Loucy (cell line): ENCODE data around the gene NMU.

Experiments used
- H2AFZ ChIP-seq: fragments of 200-600 bp; sonication (generic); 2 replicates; pipeline ENCODE4 v1.6.0; 2016; ENCODE audit warnings: antibody characterized with exemption, mild to moderate bottlenecking, low read length, moderate library complexity
- H3F3A ChIP-seq: fragments of 200-600 bp; 2 replicates; pipeline ENCODE4 v1.6.0; 2016; ENCODE audit warnings: antibody characterized with exemption, low read depth, mild to moderate bottlenecking
- H3K27me3 ChIP-seq: fragments of 200-600 bp; sonication (generic); 2 replicates; pipeline ENCODE4 v1.6.1; 2014; ENCODE audit warnings: low read length, mild to moderate bottlenecking; ENCODE audit not compliant: insufficient read depth, poor library complexity, severe bottlenecking
- H3K36me3 ChIP-seq: fragments of 200-600 bp; sonication (generic); 2 replicates; pipeline ENCODE4 v1.6.1; 2016; ENCODE audit warnings: low read length; ENCODE audit not compliant: insufficient read depth
- H3K4me1 ChIP-seq: fragments of 200-600 bp; sonication (generic); 2 replicates; pipeline ENCODE4 v1.5.1; 2014; ENCODE audit warnings: low read length, mild to moderate bottlenecking; ENCODE audit not compliant: insufficient read depth, poor library complexity, severe bottlenecking
- H3K4me2 ChIP-seq: fragments of 200-600 bp; sonication (generic); 2 replicates; pipeline ENCODE4 v1.6.0; 2014; ENCODE audit warnings: antibody characterized with exemption, low read length, low read depth, mild to moderate bottlenecking; ENCODE audit not compliant: poor library complexity, severe bottlenecking
- H3K4me3 ChIP-seq: fragments of 200-600 bp; sonication (generic); 2 replicates; pipeline ENCODE4 v1.5.1; 2014; ENCODE audit warnings: low read length, mild to moderate bottlenecking, mixed read lengths; ENCODE audit not compliant: poor library complexity, severe bottlenecking
- H3K79me2 ChIP-seq: fragments of 200-600 bp; sonication (generic); 2 replicates; pipeline ENCODE4 v1.6.1; 2014; ENCODE audit warnings: low read length; ENCODE audit not compliant: insufficient read depth
- H3K9ac ChIP-seq: fragments of 200-600 bp; sonication (generic); 2 replicates; pipeline ENCODE4 v1.6.0; 2014; ENCODE audit warnings: mild to moderate bottlenecking, low read depth, low read length, moderate library complexity; ENCODE audit not compliant: poor library complexity, severe bottlenecking
- H3K9me2 ChIP-seq: fragments of 200-600 bp; sonication (generic); replicated peaks from 2 replicates; pipeline ENCODE4 v1.6.1; 2016; ENCODE audit warnings: low read depth, low read length, mixed read lengths
- H3K9me3 ChIP-seq: fragments of 200-600 bp; sonication (generic); 2 replicates; pipeline ENCODE4 v1.6.1; 2014; ENCODE audit warnings: mild to moderate bottlenecking, antibody characterized with exemption, low read length, low read depth; ENCODE audit not compliant: insufficient read depth
- H4K20me1 ChIP-seq: fragments of 200-600 bp; sonication (generic); 2 replicates; pipeline ENCODE4 v1.6.0; 2014; ENCODE audit warnings: antibody characterized with exemption, low read length, mild to moderate bottlenecking; ENCODE audit not compliant: insufficient read depth, poor library complexity, severe bottlenecking
- EZH2phosphoT487 ChIP-seq: fragments of 200-600 bp; IDR thresholded peaks from 2 replicates; pipeline ENCODE4 v1.6.1; 2018; ENCODE audit warnings: antibody characterized with exemption, mild to moderate bottlenecking, moderate library complexity, borderline replicate concordance
- TF ChIP-seq, protein P1 (sequence below): fragments of 200-600 bp; sonication (generic); conservative IDR thresholded peaks from 2 replicates; pipeline ENCODE4 v1.5.1; 2014; ENCODE audit warnings: mild to moderate bottlenecking, antibody characterized with exemption, low read length

Gene NMU

DNA sequence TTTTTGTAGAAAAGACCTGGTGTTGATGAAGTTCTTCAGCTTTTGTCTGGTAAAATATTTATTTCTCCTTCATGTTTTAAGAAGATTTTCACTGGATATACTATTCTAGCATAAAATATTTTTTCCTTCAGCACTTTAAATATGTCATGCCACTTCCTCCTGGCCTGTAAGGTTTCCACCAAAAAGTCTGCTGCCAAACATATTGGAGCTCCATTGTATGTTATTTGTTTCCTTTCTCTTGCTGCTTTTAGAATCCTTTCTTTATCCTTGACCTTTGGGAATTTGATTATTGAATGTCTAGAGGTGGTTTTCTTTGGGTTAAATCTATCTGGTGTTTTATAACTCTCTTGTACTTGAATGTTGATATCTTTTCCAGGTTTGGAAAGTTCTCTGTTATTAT lies 35.6 kb upstream of the NMU start:
- H3K79me2 ChIP-seq, result no peaks in the 10 kb centered on the region
- H3K27me3 ChIP-seq, result no peaks in the 10 kb centered on the region
- no peak overlapping the region for H3K4me3 ChIP-seq
- no peak overlapping the region for H2AFZ ChIP-seq
- H3K9me2 ChIP-seq, result no peaks in the 10 kb centered on the region
- no peaks in the 10 kb centered on the region for H3K4me1 ChIP-seq
- no peaks in the 10 kb centered on the region for H4K20me1 ChIP-seq
- no peak overlapping the region for H3K9ac ChIP-seq
- H3K9me3 ChIP-seq, result no peaks in the 10 kb centered on the region
- no peaks in the 10 kb centered on the region for H3K36me3 ChIP-seq
- H3F3A ChIP-seq, result no peaks in the 10 kb centered on the region
- no peak overlapping the region for H3K4me2 ChIP-seq
- TF ChIP-seq EZH2phosphoT487, result no peak
- TF ChIP-seq, protein P1, sequence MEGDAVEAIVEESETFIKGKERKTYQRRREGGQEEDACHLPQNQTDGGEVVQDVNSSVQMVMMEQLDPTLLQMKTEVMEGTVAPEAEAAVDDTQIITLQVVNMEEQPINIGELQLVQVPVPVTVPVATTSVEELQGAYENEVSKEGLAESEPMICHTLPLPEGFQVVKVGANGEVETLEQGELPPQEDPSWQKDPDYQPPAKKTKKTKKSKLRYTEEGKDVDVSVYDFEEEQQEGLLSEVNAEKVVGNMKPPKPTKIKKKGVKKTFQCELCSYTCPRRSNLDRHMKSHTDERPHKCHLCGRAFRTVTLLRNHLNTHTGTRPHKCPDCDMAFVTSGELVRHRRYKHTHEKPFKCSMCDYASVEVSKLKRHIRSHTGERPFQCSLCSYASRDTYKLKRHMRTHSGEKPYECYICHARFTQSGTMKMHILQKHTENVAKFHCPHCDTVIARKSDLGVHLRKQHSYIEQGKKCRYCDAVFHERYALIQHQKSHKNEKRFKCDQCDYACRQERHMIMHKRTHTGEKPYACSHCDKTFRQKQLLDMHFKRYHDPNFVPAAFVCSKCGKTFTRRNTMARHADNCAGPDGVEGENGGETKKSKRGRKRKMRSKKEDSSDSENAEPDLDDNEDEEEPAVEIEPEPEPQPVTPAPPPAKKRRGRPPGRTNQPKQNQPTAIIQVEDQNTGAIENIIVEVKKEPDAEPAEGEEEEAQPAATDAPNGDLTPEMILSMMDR, result no peak

DNA sequence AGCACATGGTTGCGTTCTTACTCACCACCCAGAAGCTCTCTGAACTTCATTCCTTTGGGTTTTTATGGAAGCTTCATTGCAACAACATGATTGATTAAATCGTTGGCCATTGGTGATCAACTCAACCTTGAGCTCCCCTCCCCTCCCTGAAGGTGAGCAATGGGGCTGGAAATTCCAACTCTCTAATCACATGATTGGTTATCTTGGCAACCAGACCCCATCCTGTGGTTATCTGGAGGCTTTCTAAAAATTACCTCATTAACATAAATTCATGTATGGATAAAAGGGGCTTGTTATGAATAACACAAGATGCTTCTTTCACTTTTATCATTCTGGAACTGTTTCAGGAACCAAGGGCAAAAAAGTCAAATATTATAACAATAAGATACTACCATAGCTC lies 34.6 kb upstream of the NMU start:
- no peaks in the 10 kb centered on the region for H3K27me3 ChIP-seq
- no peak overlapping the region for H3K9ac ChIP-seq
- no peaks in the 10 kb centered on the region for H4K20me1 ChIP-seq
- H3K4me2 ChIP-seq, result no peak overlapping the region
- no peaks in the 10 kb centered on the region for H3K4me1 ChIP-seq
- H3F3A ChIP-seq, result no peaks in the 10 kb centered on the region
- no peaks in the 10 kb centered on the region for H3K79me2 ChIP-seq
- no peaks in the 10 kb centered on the region for H3K36me3 ChIP-seq
- no peak overlapping the region for H3K4me3 ChIP-seq
- H3K9me2 ChIP-seq, result no peaks in the 10 kb centered on the region
- no peak overlapping the region for H2AFZ ChIP-seq
- TF ChIP-seq, protein P1, result no peak
- TF ChIP-seq EZH2phosphoT487, result no peak
- H3K9me3 ChIP-seq, result no peaks in the 10 kb centered on the region

DNA sequence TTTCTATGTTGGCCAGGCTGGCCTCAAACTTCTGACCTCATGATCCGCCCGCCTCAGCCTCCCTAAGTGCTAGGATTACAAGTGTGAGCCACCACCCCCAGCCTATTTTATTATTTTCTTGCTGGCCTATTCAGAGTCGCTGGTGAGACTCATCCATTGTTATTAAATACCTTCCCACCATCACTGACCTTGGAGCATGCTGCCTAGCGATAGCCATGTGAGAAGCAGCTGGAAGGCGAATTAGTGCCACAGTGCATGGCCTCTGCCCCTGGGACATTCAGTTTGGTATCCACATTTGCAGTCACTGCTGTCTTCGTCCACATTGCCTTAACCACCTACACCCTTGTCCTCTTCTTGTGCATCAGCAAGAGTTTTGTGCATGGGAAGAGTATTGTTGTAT lies 32.4 kb upstream of the NMU start:
- no peaks in the 10 kb centered on the region for H3K27me3 ChIP-seq
- no peak overlapping the region for H3K4me2 ChIP-seq
- H3K9me3 ChIP-seq, result no peaks in the 10 kb centered on the region
- no peaks in the 10 kb centered on the region for H3K79me2 ChIP-seq
- TF ChIP-seq, protein P1, result no peak
- TF ChIP-seq EZH2phosphoT487, result no peak
- H3K9me2 ChIP-seq, result no peaks in the 10 kb centered on the region
- H3F3A ChIP-seq, result no peaks in the 10 kb centered on the region
- no peak overlapping the region for H3K4me3 ChIP-seq
- H3K9ac ChIP-seq, result no peak overlapping the region
- H4K20me1 ChIP-seq, result no peaks in the 10 kb centered on the region
- H3K36me3 ChIP-seq, result no peaks in the 10 kb centered on the region
- H3K4me1 ChIP-seq, result no peaks in the 10 kb centered on the region
- no peak overlapping the region for H2AFZ ChIP-seq
